ENCODE results near the gene IFNW1. TPM values are rescaled to one million over a fixed set of nuclear protein-coding genes. Genes with fewer than 3 reads are reported as not detected.
"Not testable (repeated sequence)": the region's sequence is repeated elsewhere in the genome, so short reads cannot be mapped to it uniquely, and the experiment has no call there.

IFNW1 gene
- not detected in 2 replicates for total RNA-seq

GRCh38 chr9:21141427-21141882, at the start of gene IFNW1:
Gene IFNW1, minus strand, starts transcription at chr9:21141832. Its CDS starts 262 bp downstream, at chr9:21141570.
- DNase-seq (ENCODE audit: low read depth in 2 of 2), result no peak

- not testable (repeated sequence) for DNase-seq (ENCODE audit: low read depth in 2 of 2)
Observed at GRCh38 chr9:21187487-21187886, 45.9 kb upstream of the IFNW1 start, which contains the start of gene IFNA4. Gene IFNA4, minus strand, starts transcription at chr9:21187587. Its CDS starts 56 bp downstream, at chr9:21187531.

- DNase-seq (ENCODE audit: low read depth in 2 of 2), result peak; percentile 1 to 9
Observed at GRCh38 chr9:21182810-21183736, 41.4 kb upstream of the IFNW1 start.

- DNase-seq (ENCODE audit: low read depth in 2 of 2), result no peak
Observed at GRCh38 chr9:21174671-21175070, 33.0 kb upstream of the IFNW1 start.

- no peak for DNase-seq (ENCODE audit: low read depth in 2 of 2)
Observed at GRCh38 chr9:21172156-21172555, 30.5 kb upstream of the IFNW1 start.

GRCh38 chr9:21171351-21171750, 29.7 kb upstream of the IFNW1 start:
- DNase-seq (ENCODE audit: low read depth in 2 of 2), result no peak

GRCh38 chr9:21166560-21166959, 24.9 kb upstream of the IFNW1 start, which contains the start of gene IFNA21:
Gene IFNA21, minus strand, starts transcription at chr9:21166660. Its CDS starts 48 bp downstream, at chr9:21166612.
- not testable (repeated sequence) for DNase-seq (ENCODE audit: low read depth in 2 of 2)

- DNase-seq (ENCODE audit: low read depth in 2 of 2), result no peak
Observed at GRCh38 chr9:21165516-21165915, 23.9 kb upstream of the IFNW1 start.

GRCh38 chr9:21160178-21160577, 18.5 kb upstream of the IFNW1 start:
- peak in 1 of 2 donors; percentile 67 for DNase-seq (ENCODE audit: low read depth in 2 of 2)

- peak in 1 of 2 donors; percentile 16 for DNase-seq (ENCODE audit: low read depth in 2 of 2)
Observed at GRCh38 chr9:21155501-21155900, 13.9 kb upstream of the IFNW1 start.

GRCh38 chr9:21154018-21154608, 12.5 kb upstream of the IFNW1 start:
- peak; percentile 27 to 57 for DNase-seq (ENCODE audit: low read depth in 2 of 2)

- peak; percentile 11 to 22 for DNase-seq (ENCODE audit: low read depth in 2 of 2)
Observed at GRCh38 chr9:21153336-21154017, 11.8 kb upstream of the IFNW1 start.

- DNase-seq (ENCODE audit: low read depth in 2 of 2), result no peak
Observed at GRCh38 chr9:21144603-21145002, 3.0 kb upstream of the IFNW1 start.

GRCh38 chr9:21137020-21137419, 4.6 kb downstream of the IFNW1 start:
- no peak for DNase-seq (ENCODE audit: low read depth in 2 of 2)

GRCh38 chr9:21135736-21136135, 5.9 kb downstream of the IFNW1 start:
- DNase-seq (ENCODE audit: low read depth in 2 of 2), result no peak

GRCh38 chr9:21128186-21128585, 13.4 kb downstream of the IFNW1 start:
- DNase-seq (ENCODE audit: low read depth in 2 of 2), result not testable (repeated sequence)

GRCh38 chr9:21121595-21122251, 19.9 kb downstream of the IFNW1 start:
- DNase-seq (ENCODE audit: low read depth in 2 of 2), result no peak

- DNase-seq (ENCODE audit: low read depth in 2 of 2), result no peak
Observed at GRCh38 chr9:21121079-21121478, 20.6 kb downstream of the IFNW1 start.

GRCh38 chr9:21119093-21119770, 22.4 kb downstream of the IFNW1 start:
- peak; percentile 11 to 16 for DNase-seq (ENCODE audit: low read depth in 2 of 2)

GRCh38 chr9:21114311-21114710, 27.3 kb downstream of the IFNW1 start:
- no peak for DNase-seq (ENCODE audit: low read depth in 2 of 2)
